Large intestine (tissue), 3 donors: Measurements from ENCODE around the gene STAT2. TPM values are rescaled to one million over a fixed set of nuclear protein-coding genes. Genes with fewer than 3 reads are reported as not detected.
"Not testable (repeated sequence)": the region's sequence is repeated elsewhere in the genome, so short reads cannot be mapped to it uniquely, and the experiment has no call there.

ENCODE experiments used
- DNase-seq, 2 donors: peaks; one replicate each; pipeline versions ENCODE4 v3.0.0 to v3.0.0-alpha.2; 2013
- H3K27ac ChIP-seq: one replicate; pipeline ENCODE4 v1.5.1; 2013; ENCODE audit warnings: low read length
- H3K27me3 ChIP-seq: 2 replicates; pipeline ENCODE4 v1.6.1; 2013; ENCODE audit warnings: low read length; ENCODE audit not compliant: control insufficient read depth, insufficient read depth
- H3K36me3 ChIP-seq: 2 replicates; pipeline ENCODE4 v1.6.1; 2013; ENCODE audit warnings: low read length; ENCODE audit not compliant: control insufficient read depth, insufficient read depth
- H3K4me1 ChIP-seq: one replicate; pipeline ENCODE4 v1.6.1; 2013; ENCODE audit warnings: low read length; ENCODE audit not compliant: control insufficient read depth, insufficient read depth
- H3K4me3 ChIP-seq: one replicate; pipeline ENCODE4 v1.5.1; 2013; ENCODE audit warnings: low read length
- H3K9me3 ChIP-seq: one replicate; pipeline ENCODE4 v1.6.1; 2013; ENCODE audit warnings: mild to moderate bottlenecking, low read depth, low read length, moderate library complexity; ENCODE audit not compliant: control insufficient read depth
- WGBS: methylation state at CpG from one replicate; pipeline ENCODE4 v1.1.5; 2013; ENCODE audit warnings: low lambda C conversion rate; ENCODE audit not compliant: insufficient coverage; 5-methylcytosine and 5-hydroxymethylcytosine counted together
- polyA plus RNA-seq: library from polyadenylated mRNA; unstranded; fragments of 120-200 nt; gene quantifications from one replicate; pipeline ENCODE4 v1.2.1, GENCODE V29; 2013

Gene STAT2
- polyA plus RNA-seq, 1 donor = 124 TPM

DNA sequence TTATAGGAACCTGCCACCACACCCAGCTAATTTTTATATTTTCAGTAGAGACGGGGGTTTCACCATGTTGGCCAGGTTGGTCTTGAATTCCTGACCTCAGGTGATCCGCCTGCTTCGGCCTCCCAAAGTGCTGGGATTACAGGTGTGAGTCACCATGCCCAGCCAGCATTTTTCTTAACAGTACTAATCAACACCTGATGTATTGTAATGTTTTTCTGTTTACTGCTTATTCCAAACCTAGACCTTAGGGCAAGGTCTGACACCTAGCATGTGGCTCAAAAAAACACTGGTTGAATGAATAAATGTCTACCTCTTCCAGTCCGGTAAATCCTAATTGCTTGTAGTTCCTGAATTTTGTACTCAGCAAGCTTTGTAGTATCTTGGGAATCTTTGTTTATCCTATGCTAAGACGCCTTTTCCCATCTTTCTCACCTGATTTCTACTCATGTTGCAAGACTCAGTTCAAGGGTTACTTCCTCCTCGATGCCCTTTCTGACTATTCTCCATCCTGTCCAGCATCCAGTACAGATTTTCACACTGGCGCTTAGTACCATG is 28.9 kb downstream of the STAT2 start:
- 50% methylated on average over 2 of the region's 7 CpGs for WGBS
- H3K27ac ChIP-seq = peak overlapping the region; percentile 57
- H3K27me3 ChIP-seq = no peaks in the 10 kb centered on the region
- no peaks in the 10 kb centered on the region for H3K9me3 ChIP-seq
- no peak overlapping the region for H3K4me3 ChIP-seq
- H3K36me3 ChIP-seq = peaks cover 22% of the 10 kb centered on the region
- H3K4me1 ChIP-seq = peaks cover 7% of the 10 kb centered on the region
- peak; percentile 39 to 65 for DNase-seq

DNA sequence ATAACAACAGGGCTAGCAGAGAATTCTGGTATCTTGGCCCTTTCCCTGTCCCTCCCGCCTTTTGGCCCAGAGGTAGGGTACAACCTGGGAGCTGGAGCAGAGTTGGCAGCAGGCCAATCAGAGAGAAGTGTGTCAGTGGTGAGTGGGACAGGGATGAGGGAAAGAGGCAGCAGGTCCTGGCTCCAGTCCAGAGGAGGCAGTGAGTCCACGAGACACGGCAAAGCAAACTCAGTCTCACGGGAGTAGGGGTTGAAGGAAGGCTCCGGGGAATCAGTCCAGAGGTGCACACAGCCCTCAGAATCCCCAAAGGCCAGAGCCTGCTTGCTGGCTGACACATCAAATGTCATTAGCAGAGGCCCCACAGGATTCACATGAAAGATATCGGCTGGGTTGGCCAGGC is 33.4 kb downstream of the STAT2 start:
- Histone ChIP-seq H3K4me3 (no peak overlapping the region), H3K9me3 (no peaks in the 10 kb centered on the region), H3K27ac (no peak overlapping the region), H3K36me3 (peaks cover 65% of the 10 kb centered on the region), H3K27me3 (no peaks in the 10 kb centered on the region), H3K4me1 (no peaks in the 10 kb centered on the region)
- no CpG with 5 or more reads among the region's 6 CpGs for WGBS
- no peak for DNase-seq

DNA sequence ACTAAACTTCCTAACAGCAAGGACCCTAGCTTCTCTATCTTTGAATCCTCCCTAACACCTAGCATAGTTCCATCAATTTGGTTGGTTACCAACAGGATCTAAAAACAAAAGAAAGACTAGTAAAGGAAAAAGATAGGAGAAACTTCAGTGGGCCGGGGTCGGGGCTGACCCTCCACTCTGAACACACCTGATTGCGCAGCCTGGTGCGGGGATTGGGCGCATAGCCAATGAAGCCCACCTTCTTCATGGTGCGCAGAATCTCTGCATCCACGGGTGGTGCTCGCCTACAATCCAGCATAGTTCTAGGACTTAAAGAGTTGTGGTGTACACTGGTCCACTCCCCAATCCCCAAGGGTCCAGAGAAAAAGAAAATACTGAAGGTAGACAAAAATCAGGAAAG is 33.8 kb downstream of the STAT2 start:
- no peak for DNase-seq
- 100% methylated on average over 1 of the region's 8 CpGs for WGBS
- Histone ChIP-seq H3K36me3 (peaks cover 65% of the 10 kb centered on the region), H3K27ac (no peak overlapping the region), H3K4me1 (no peaks in the 10 kb centered on the region), H3K9me3 (no peaks in the 10 kb centered on the region), H3K27me3 (no peaks in the 10 kb centered on the region), H3K4me3 (no peak overlapping the region)

DNA sequence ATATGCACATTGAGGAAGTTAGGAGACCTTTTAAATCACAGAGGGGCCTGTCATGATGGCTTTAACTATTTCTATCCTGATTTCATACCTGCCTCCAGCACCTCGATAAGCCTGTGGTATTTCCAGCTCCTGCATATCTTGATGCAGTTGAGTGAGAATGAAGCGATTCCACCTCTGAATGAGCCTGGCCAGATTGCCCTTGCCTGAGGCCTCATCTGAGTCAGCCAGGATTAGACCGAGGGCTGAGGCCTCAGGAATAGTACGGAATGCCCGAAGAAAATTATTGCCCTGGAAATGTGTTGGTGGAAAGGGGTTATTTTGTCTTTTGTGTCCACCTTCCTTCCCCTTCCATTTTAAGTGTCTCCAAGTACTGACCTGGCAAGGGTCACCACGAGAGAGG is 35.7 kb downstream of the STAT2 start:
- Histone ChIP-seq H3K36me3 (peaks cover 75% of the 10 kb centered on the region), H3K27ac (no peak overlapping the region), H3K4me1 (no peaks in the 10 kb centered on the region), H3K4me3 (no peak overlapping the region), H3K9me3 (no peaks in the 10 kb centered on the region), H3K27me3 (no peaks in the 10 kb centered on the region)
- DNase-seq = no peak
- no CpG with 5 or more reads among the region's 6 CpGs for WGBS

DNA sequence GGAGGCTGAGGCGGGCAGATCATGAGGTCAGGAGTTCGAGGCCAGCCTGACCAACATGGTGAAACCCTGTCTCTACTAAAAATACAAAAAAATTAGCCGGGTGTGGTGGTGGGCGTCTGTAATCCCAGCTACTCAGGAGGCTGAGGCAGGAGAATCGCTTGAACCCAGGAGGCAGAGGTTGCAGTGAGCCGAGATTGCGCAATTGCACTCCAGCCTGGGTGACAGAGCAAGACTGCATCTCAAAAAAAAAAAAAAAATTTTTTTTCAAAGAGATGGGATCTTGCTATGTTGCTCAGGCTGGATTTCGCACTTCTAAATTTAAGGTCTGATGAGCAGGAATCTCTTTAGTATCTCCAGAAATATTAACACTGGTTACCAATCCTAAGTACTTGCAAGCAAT is 38.3 kb downstream of the STAT2 start:
- 100% methylated on average over 2 of the region's 8 CpGs for WGBS
- not testable (repeated sequence) for H3K4me3 ChIP-seq, DNase-seq, H3K9me3 ChIP-seq, H3K27ac ChIP-seq, H3K27me3 ChIP-seq, H3K4me1 ChIP-seq
- H3K36me3 ChIP-seq = peaks cover 69% of the 10 kb centered on the region

DNA sequence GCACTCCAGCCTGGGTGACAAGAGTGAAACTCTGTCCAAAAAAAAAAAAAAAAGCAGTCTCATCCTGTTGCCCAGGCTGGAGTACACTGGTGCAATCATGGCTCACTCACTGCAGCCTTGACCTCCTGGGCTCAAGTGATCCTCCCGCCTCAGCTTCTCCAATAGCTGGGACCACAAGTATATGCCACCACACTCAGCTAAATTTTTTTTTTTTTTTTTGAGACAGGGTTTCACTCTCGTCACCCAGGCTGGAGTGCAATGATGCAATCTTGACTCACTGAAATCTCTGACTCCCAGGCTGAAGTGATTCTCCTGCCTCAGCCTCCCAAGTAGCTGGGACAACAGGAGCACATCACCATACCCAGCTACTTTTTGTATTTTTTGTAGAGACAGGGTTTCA is 38.9 kb downstream of the STAT2 start:
- DNase-seq = no peak

DNA sequence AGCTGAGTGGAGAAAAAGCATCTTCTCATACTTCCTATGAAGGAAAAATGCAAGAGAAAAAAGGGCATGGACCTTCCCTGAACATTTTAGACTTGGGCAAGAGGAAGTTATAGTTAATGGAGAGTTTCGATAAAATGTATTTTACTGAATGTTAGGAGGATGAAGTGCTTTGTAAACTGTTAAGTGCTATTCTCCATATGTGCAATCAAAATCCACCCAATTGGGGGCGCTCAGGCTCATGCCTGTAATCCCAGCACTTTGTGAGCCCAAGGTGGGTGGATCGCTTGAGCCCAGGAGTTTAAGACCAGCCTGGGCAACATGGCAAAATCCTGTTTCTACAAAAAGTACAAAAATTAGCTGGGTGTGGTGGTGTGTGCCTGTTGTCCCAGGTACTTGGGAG is 42.2 kb downstream of the STAT2 start:
- DNase-seq = no peak
- Histone ChIP-seq H3K36me3 (peaks cover 39% of the 10 kb centered on the region), H3K4me1 (peaks cover 5% of the 10 kb centered on the region), H3K27ac (no peak overlapping the region), H3K4me3 (no peak overlapping the region), H3K9me3 (no peaks in the 10 kb centered on the region), H3K27me3 (no peaks in the 10 kb centered on the region)
- WGBS = no CpG with 5 or more reads among the region's 3 CpGs

More for the DNA sequence above, 38.9 kb downstream of the STAT2 start:
- H3K4me3 ChIP-seq = no peak overlapping the region
- no peak overlapping the region for H3K27ac ChIP-seq
- no peaks in the 10 kb centered on the region for H3K27me3 ChIP-seq
- no CpG with 5 or more reads among the region's 2 CpGs for WGBS
- H3K36me3 ChIP-seq = peaks cover 63% of the 10 kb centered on the region
- H3K4me1 ChIP-seq = no peaks in the 10 kb centered on the region
- no peaks in the 10 kb centered on the region for H3K9me3 ChIP-seq

DNA sequence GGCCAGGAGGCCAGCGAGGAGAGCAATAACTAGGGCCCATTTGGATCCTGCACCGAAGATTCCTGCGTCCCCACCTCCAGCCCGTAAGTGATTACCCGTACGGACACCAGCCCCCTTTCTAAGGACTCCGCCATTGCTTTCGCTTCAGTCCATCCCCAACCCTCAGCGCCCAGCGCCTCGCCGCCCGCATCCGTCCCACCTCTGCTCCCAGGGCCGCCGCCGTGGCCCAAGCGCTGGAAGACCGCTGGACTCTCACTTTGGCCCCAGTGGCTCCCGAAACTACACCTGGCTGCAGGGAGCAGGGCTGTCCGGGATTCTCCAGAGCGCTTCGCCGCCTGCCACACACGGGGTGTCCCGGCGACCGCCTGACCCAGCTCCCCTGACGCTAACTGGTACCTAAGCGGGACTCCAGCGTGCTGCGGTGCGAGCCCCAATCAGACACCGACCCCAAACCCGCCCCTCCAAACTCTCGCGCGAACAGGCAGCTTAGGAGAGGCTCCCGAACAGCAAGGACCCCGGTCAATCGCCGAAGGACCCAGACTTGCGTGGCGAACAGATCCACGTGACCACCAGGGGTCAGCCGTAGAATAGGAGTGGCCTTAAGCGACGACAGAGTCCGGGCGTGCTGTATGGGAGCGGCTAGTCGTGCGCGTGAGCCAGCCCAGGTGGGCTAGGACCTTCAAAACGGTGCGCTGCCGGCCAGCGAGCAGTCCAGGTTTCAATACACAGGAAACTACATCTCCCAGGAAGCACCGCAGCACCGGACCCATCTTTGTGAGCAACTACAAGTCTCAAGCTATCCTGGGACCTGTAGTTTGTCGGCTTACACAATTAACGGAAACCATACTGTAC is 44.1 kb downstream of the STAT2 start, which contains the start of gene CNPY2:
Gene CNPY2 (minus strand): TSS at position 367 of the 852 bp plus-strand sequence. CDS start 771 bp downstream, outside the sequence.
- no peaks in the 10 kb centered on the region for H3K9me3 ChIP-seq
- peak; percentile 96 to 98 for DNase-seq
- peaks cover 5% of the 10 kb centered on the region for H3K4me1 ChIP-seq
- H3K27ac ChIP-seq = peak within 1 kb of the TSS; percentile 96
- no peaks in the 10 kb centered on the region for H3K27me3 ChIP-seq
- H3K4me3 ChIP-seq = peak within 1 kb of the TSS; percentile 93
- H3K36me3 ChIP-seq = peaks cover 36% of the 10 kb centered on the region
- no CpG with 5 or more reads among the region's 62 CpGs for WGBS

DNA sequence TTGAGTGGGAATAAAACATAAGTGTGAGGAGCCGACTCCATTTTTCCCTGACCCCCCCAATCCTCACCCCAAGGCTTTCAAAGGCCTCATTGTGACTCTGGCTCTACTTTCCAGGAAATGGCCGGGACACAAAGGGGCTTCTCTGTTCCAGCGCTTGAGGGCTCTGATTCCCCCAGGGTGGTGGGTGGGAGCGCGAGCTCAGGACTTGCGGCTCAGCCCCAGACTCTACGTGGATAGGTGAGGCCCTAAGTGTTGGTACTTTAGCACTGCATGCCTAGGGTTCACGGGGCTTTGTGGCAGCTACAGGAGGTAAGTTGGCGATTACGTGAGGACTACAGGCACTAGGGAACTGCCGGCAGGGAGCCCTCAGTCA is 44.7 kb downstream of the STAT2 start:
- peak in 1 of 2 donors; percentile 69 for DNase-seq
- Histone ChIP-seq H3K4me3 (peak overlapping the region; percentile 93), H3K4me1 (peaks cover 5% of the 10 kb centered on the region), H3K27me3 (no peaks in the 10 kb centered on the region), H3K36me3 (peaks cover 42% of the 10 kb centered on the region), H3K9me3 (no peaks in the 10 kb centered on the region), H3K27ac (peak overlapping the region; percentile 96)
- no CpG with 5 or more reads among the region's 11 CpGs for WGBS

DNA sequence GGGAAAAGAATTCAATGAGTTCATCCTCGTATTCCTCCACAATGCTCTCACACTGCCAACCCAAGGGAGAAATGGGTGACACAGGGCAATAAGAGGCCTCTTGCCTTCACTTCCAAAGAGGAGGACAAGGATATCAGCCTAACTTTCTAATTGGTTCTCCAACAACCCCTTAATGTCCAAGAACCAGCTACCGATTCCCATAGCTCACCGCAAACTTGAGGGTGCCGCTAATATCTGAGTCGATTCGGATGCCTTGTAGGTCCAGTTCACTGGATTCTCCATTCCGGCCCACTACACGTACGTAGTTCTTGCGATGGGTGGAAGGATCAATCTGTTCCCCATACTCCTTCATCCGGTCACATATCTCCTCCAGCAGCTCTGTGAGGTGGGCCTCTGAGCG is 48.9 kb downstream of the STAT2 start:
- WGBS = 100% methylated on average over 2 of the region's 12 CpGs
- DNase-seq = no peak
- H3K27me3 ChIP-seq = no peaks in the 10 kb centered on the region
- peaks cover 5% of the 10 kb centered on the region for H3K4me1 ChIP-seq
- H3K9me3 ChIP-seq = no peaks in the 10 kb centered on the region
- no peak overlapping the region for H3K4me3 ChIP-seq
- no peak overlapping the region for H3K27ac ChIP-seq
- peaks cover 54% of the 10 kb centered on the region for H3K36me3 ChIP-seq
